SK-N-SH treated with all-trans-retinoic acid at 6 μM for 48 hours (cell line): ENCODE data around the gene FOXF2.

Source experiments
- CSDC2 ChIP-seq: fragments of 250-450 bp; sonication (Bioruptor Pico); IDR thresholded peaks from 2 replicates; pipeline ENCODE4 v1.5.0; 2020; ENCODE audit warnings: mild to moderate bottlenecking, moderate library complexity
- ZFP3 ChIP-seq: fragments of 250-450 bp; sonication (Bioruptor Pico); IDR thresholded peaks from 2 replicates; pipeline ENCODE4 v1.5.0; 2020; ENCODE audit warnings: mild to moderate bottlenecking, moderate library complexity
- ZNF565 ChIP-seq: fragments of 450-650 bp; formaldehyde crosslinking; conservative IDR thresholded peaks from 2 replicates; pipeline ENCODE4 v1.5.0; 2020; ENCODE audit warnings: low read depth, mild to moderate bottlenecking, moderate library complexity
- TF ChIP-seq, protein P1 (sequence below): fragments of 250-450 bp; sonication (Bioruptor Pico); IDR thresholded peaks from 2 replicates; pipeline ENCODE4 v1.5.0; 2020; ENCODE audit warnings: mild to moderate bottlenecking, moderate library complexity

DNA sequence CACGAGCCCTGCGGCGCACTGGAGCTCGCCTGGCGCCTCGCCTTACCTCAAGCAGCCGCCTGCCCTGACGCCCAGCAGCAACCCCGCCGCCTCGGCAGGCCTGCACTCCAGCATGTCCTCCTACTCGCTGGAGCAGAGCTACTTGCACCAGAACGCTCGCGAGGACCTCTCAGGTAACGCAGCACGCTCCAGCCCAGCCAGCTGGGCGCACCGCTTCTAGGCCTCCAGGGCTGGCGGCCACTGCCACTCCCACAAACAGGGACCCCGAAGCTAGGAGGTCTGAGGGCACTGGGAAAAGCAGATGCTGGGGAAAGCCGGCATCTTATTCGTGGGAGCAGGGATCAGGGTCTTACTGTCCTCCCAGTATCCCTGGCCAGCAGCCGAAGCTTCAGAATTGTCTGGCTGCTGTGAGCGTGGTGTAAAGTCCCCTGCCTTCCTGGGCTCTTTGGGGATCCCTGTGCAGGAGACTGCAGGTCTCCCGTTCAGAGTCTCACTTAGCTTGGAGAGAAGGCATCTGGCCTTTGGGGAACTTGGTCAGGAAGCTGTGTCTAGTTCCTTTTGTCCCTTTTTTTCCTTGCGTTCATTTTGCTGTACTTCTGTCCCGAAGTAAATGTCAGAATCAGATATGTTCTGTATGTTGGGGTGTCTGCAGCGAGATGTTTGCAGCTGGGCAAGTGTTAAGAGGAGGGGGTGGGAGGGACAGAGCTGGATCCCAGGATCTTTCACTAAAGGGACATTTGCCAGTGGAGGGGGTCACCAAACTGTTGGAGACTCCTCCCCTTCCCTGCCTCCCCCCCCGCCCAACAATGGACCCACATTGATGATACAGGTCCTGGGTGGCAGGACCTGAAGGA is 1.8 kb downstream of the FOXF2 start:
- TF ChIP-seq ZNF565 (CRISPR knock-in tag), result no peak
- no peak for TF ChIP-seq ZFP3 (CRISPR knock-in tag)
- TF ChIP-seq, protein P1, sequence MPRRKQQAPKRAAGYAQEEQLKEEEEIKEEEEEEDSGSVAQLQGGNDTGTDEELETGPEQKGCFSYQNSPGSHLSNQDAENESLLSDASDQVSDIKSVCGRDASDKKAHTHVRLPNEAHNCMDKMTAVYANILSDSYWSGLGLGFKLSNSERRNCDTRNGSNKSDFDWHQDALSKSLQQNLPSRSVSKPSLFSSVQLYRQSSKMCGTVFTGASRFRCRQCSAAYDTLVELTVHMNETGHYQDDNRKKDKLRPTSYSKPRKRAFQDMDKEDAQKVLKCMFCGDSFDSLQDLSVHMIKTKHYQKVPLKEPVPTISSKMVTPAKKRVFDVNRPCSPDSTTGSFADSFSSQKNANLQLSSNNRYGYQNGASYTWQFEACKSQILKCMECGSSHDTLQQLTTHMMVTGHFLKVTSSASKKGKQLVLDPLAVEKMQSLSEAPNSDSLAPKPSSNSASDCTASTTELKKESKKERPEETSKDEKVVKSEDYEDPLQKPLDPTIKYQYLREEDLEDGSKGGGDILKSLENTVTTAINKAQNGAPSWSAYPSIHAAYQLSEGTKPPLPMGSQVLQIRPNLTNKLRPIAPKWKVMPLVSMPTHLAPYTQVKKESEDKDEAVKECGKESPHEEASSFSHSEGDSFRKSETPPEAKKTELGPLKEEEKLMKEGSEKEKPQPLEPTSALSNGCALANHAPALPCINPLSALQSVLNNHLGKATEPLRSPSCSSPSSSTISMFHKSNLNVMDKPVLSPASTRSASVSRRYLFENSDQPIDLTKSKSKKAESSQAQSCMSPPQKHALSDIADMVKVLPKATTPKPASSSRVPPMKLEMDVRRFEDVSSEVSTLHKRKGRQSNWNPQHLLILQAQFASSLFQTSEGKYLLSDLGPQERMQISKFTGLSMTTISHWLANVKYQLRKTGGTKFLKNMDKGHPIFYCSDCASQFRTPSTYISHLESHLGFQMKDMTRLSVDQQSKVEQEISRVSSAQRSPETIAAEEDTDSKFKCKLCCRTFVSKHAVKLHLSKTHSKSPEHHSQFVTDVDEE (CRISPR knock-in tag), result no peak
- no peak for TF ChIP-seq CSDC2 (CRISPR knock-in tag)
